SU-DHL-6 (cell line): ENCODE data around the gene TOR4A.

Source experiments
- H2AFZ ChIP-seq: fragments of 200-600 bp; sonication (generic); 2 replicates; pipeline ENCODE4 v1.6.1; 2014; ENCODE audit warnings: low read depth, mild to moderate bottlenecking, moderate library complexity, mixed read lengths, antibody characterized with exemption, low read length; ENCODE audit not compliant: severe bottlenecking
- H3F3A ChIP-seq: fragments of 200-600 bp; shearing (Covaris generic); 2 replicates; pipeline ENCODE4 v1.6.0; 2016; ENCODE audit warnings: antibody characterized with exemption, mild to moderate bottlenecking; ENCODE audit not compliant: insufficient read depth
- H3K27ac ChIP-seq: fragments of 200-600 bp; sonication (generic); 2 replicates; pipeline ENCODE4 v1.5.1; 2016; ENCODE audit warnings: low read depth, mild to moderate bottlenecking, low read length, moderate library complexity, mixed read lengths
- H3K27me3 ChIP-seq: fragments of 200-600 bp; sonication (generic), shearing (Covaris generic); 2 replicates; pipeline ENCODE4 v1.6.0; 2014; ENCODE audit warnings: mild to moderate bottlenecking, low read length
- H3K36me3 ChIP-seq: fragments of 200-600 bp; sonication (generic); 2 replicates; pipeline ENCODE4 v1.6.1; 2014; ENCODE audit warnings: mild to moderate bottlenecking, low read length, mixed read lengths
- H3K4me2 ChIP-seq: fragments of 300-600, 200-600 bp; shearing (Covaris generic), sonication (generic); 2 replicates; pipeline ENCODE4 v1.6.0; 2014; ENCODE audit warnings: low read length, low read depth, mild to moderate bottlenecking; ENCODE audit not compliant: poor library complexity, severe bottlenecking
- H3K4me3 ChIP-seq: fragments of 200-600 bp; sonication (generic); 2 replicates; pipeline ENCODE4 v1.5.1; 2014; ENCODE audit warnings: antibody characterized with exemption, low read length, mild to moderate bottlenecking, mixed read lengths; ENCODE audit not compliant: insufficient read depth, poor library complexity, severe bottlenecking
- H3K79me2 ChIP-seq: fragments of 200-600 bp; sonication (generic); 2 replicates; pipeline ENCODE4 v1.6.1; 2014; ENCODE audit warnings: mild to moderate bottlenecking, low read length, moderate library complexity; ENCODE audit not compliant: insufficient read depth
- H3K9ac ChIP-seq: fragments of 200-600 bp; sonication (generic); 2 replicates; pipeline ENCODE4 v1.7.0; 2014; ENCODE audit warnings: mild to moderate bottlenecking, low read length
- H3K9me2 ChIP-seq: fragments of 200-600 bp; sonication (generic); replicated peaks from 2 replicates; pipeline ENCODE4 v1.6.1; 2014; ENCODE audit warnings: low read length; ENCODE audit not compliant: insufficient read depth
- H3K9me3 ChIP-seq: fragments of 200-600 bp; sonication (generic); 2 replicates; pipeline ENCODE4 v1.6.1; 2014; ENCODE audit warnings: low read length, mixed read lengths; ENCODE audit not compliant: insufficient read depth
- H4K20me1 ChIP-seq: fragments of 200-600 bp; sonication (generic); 2 replicates; pipeline ENCODE4 v1.6.1; 2014; ENCODE audit warnings: low read depth, mild to moderate bottlenecking, antibody characterized with exemption, low read length, moderate library complexity, mixed read lengths
- EZH2phosphoT487 ChIP-seq: fragments of 200-600 bp; sonication (generic), shearing (Covaris generic); conservative IDR thresholded peaks from 2 replicates; pipeline ENCODE4 v1.6.1; 2018; ENCODE audit warnings: mild to moderate bottlenecking, antibody characterized with exemption, low read length, moderate library complexity, mixed read lengths
- TF ChIP-seq, protein P1 (sequence below): fragments of 200-600 bp; sonication (generic); IDR thresholded peaks from one replicate; pipeline ENCODE4 v1.5.1; 2017; ENCODE audit warnings: antibody characterized with exemption, mild to moderate bottlenecking, low read length, moderate library complexity; ENCODE audit not compliant: insufficient read depth, poor library complexity, severe bottlenecking

Gene TOR4A

DNA sequence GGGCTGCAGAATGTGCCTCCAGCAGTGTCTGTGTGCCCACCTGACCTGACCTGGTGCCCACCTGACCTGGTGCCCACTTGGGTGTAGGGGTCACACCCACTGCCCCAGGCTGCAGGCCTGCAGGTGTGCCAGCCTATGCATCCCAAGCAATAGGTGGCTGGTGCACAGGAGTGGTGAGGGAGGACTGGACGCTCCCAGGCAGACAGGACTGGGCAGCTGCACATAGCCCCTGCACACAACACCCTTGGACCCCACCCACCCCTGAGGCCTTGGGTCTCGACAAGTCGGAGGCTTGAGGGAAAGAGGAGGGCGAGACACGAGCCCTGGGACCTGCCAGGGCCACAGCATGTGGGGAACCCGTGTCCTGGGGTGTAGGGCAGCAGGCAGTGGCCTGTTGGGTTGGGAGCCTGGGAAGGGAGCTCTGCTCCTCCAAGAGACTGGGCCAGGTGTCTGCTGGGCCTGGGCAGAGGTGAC, 35.4 kb downstream of the TOR4A start:
- Histone ChIP-seq H3K79me2 (no peaks in the 10 kb centered on the region), H3K27me3 (no peaks in the 10 kb centered on the region), H4K20me1 (no peaks in the 10 kb centered on the region), H3K27ac (no peak overlapping the region), H3K36me3 (no peaks in the 10 kb centered on the region), H3F3A (no peaks in the 10 kb centered on the region), H2AFZ (no peak overlapping the region), H3K9me3 (no peaks in the 10 kb centered on the region), H3K9ac (no peak overlapping the region), H3K4me2 (no peak overlapping the region), H3K9me2 (no peaks in the 10 kb centered on the region), H3K4me3 (no peak overlapping the region)
- no peak for TF ChIP-seq EZH2phosphoT487
- TF ChIP-seq, protein P1, sequence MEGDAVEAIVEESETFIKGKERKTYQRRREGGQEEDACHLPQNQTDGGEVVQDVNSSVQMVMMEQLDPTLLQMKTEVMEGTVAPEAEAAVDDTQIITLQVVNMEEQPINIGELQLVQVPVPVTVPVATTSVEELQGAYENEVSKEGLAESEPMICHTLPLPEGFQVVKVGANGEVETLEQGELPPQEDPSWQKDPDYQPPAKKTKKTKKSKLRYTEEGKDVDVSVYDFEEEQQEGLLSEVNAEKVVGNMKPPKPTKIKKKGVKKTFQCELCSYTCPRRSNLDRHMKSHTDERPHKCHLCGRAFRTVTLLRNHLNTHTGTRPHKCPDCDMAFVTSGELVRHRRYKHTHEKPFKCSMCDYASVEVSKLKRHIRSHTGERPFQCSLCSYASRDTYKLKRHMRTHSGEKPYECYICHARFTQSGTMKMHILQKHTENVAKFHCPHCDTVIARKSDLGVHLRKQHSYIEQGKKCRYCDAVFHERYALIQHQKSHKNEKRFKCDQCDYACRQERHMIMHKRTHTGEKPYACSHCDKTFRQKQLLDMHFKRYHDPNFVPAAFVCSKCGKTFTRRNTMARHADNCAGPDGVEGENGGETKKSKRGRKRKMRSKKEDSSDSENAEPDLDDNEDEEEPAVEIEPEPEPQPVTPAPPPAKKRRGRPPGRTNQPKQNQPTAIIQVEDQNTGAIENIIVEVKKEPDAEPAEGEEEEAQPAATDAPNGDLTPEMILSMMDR, result no peak

GRCh38 chr9:137313326-137313936, 35.9 kb downstream of the TOR4A start:
- H3K9ac ChIP-seq, result no peak overlapping the region
- no peak overlapping the region for H3K4me3 ChIP-seq

DNA sequence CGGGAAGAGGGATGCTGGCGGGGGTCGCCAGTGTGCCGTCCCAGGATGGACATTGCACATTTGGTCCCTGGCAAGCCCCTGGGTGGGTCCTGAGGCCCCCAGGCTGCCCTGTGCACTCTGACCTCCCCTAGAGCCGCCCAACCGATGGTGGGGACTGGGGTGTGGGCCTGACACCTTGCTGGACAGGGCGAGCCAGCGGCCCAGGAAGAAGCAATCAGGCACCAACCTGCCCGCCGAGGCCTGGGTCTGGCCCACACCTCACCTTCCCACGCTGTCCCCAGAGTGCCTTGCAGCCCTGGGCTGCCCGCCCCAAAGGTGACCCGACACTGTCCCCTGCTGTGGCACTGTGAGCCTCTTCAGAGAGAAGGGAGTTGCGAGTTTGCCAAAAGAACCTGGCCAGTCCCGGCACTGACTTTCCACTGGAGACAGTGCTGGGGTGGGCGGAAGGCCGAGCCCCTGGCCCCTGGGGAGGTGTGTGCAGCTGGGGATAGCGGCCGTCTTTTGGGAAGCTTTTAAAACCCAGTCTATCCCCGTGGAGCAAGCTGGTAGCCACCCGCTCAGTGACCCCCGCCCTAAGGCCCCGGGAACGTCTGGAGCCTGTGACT, 36.5 kb downstream of the TOR4A start:
- H3K9ac ChIP-seq, result no peak overlapping the region
- H3K9me3 ChIP-seq, result no peaks in the 10 kb centered on the region
- no peak overlapping the region for H2AFZ ChIP-seq
- H3K4me3 ChIP-seq, result no peak overlapping the region
- H3K79me2 ChIP-seq, result no peaks in the 10 kb centered on the region
- H3K27me3 ChIP-seq, result no peaks in the 10 kb centered on the region
- no peaks in the 10 kb centered on the region for H3K36me3 ChIP-seq
- TF ChIP-seq, protein P1, result no peak
- TF ChIP-seq EZH2phosphoT487, result no peak
- no peaks in the 10 kb centered on the region for H3F3A ChIP-seq
- H3K27ac ChIP-seq, result no peak overlapping the region
- no peaks in the 10 kb centered on the region for H4K20me1 ChIP-seq
- H3K4me2 ChIP-seq, result no peak overlapping the region
- H3K9me2 ChIP-seq, result no peaks in the 10 kb centered on the region

More at GRCh38 chr9:137313326-137313936, 35.9 kb downstream of the TOR4A start:
- Histone ChIP-seq H3K79me2 (no peaks in the 10 kb centered on the region), H3K27ac (no peak overlapping the region), H3K36me3 (no peaks in the 10 kb centered on the region), H4K20me1 (no peaks in the 10 kb centered on the region), H3K9me3 (no peaks in the 10 kb centered on the region), H3K9me2 (no peaks in the 10 kb centered on the region), H3K27me3 (no peaks in the 10 kb centered on the region), H3F3A (no peaks in the 10 kb centered on the region), H3K4me2 (no peak overlapping the region), H2AFZ (no peak overlapping the region)
- TF ChIP-seq, protein P1, result no peak
- TF ChIP-seq EZH2phosphoT487, result no peak
